ENCODE results near the gene ADGRA1. TPM values are rescaled to one million over a fixed set of nuclear protein-coding genes. Genes with fewer than 3 reads are reported as not detected.

ADGRA1 gene
- total and polyA plus RNA-seq, 10 of the 15 experiments (the other 5 are each of a cell fraction or from before 2014, with no cell fraction given): not detected

- ChIA-PET POLR2A (no interaction called here), CTCF (no interaction called here), RAD21 (ENCODE audit: unreplicated experiment) (interaction anchor here (0.9 kb wide), 1 partner anchor 16 kb away, joined by 3 read pairs; no protein-coding TSS in a partner anchor), SMC1A (ENCODE audit: uncharacterized antibody, unreplicated experiment) (no interaction called here)
- no peak for FAIRE-seq
- Histone ChIP-seq H2AFZ (ENCODE audit: control insufficient read depth, low read depth, low read length) (no peak overlapping the region), H3K4me2 (ENCODE audit: control insufficient read depth, insufficient read depth) (no peak overlapping the region), H3K4me3 (no peak overlapping the region), H3K27ac (ENCODE audit: control insufficient read depth, insufficient read depth) (no peak overlapping the region), H3K9me3 (replicated peaks; ENCODE audit: control insufficient read depth, insufficient read depth, low read length) (no peaks in the 10 kb centered on the region; the same call in 2 of the 3 replicates), H3K79me2 (ENCODE audit: control insufficient read depth, insufficient read depth, low read length) (no peaks in the 10 kb centered on the region), H3K36me3 (ENCODE audit: control insufficient read depth in 2 of 2, insufficient read depth in 2 of 2, low read length in 1 of 2) (no peaks in the 10 kb centered on the region), H4K20me1 (ENCODE audit: control insufficient read depth, insufficient read depth) (no peaks in the 10 kb centered on the region), H3K9ac (ENCODE audit: control insufficient read depth, insufficient read depth, low read length) (no peak overlapping the region), H3K4me1 (ENCODE audit: control insufficient read depth, insufficient read depth, low read length) (no peaks in the 10 kb centered on the region), H3K27me3 (replicated peaks in 1 of 2; ENCODE audit: control insufficient read depth in 2 of 2, insufficient read depth in 2 of 2, low read length in 1 of 2) (no peaks in the 10 kb centered on the region)
- intact Hi-C loops (cut with micrococcal nuclease; ENCODE audit: unreplicated experiment): no loop called here
- in situ Hi-C loops (cut with MboI): no loop called here
- no peak for DNase-seq (ENCODE audit: low read depth, low spot score)
- no peak for ATAC-seq
- 67% methylated on average over 11 of the region's 11 CpGs for WGBS (ENCODE audit: insufficient coverage, insufficient replicate concordance, low lambda C conversion rate, missing lambda C conversion rate)
- BruUV-seq (replicated peaks): no TSS peak
- no peak for TF ChIP-seq RBBP5 (conservative IDR thresholded peaks at IDR 0.05)
- TF ChIP-seq ZNF622 (IDR thresholded peaks at IDR 0.05): no peak
- no peak for TF ChIP-seq FOXK2 (IDR thresholded peaks at IDR 0.05)
- TF ChIP-seq TAF1 (IDR thresholded peaks at IDR 0.05; ENCODE audit: borderline replicate concordance, low read depth, low read length): no peak
- no peak for TF ChIP-seq ZZZ3 (IDR thresholded peaks at IDR 0.05; ENCODE audit: control insufficient read depth, insufficient read length, low read depth)
- no peak for TF ChIP-seq SPI1 (IDR thresholded peaks at IDR 0.05; ENCODE audit: borderline replicate concordance, insufficient read depth, low read depth, low read length)
- TF ChIP-seq BCL11A (IDR thresholded peaks at IDR 0.05; ENCODE audit: low read depth, low read length): no peak
- no peak for TF ChIP-seq MXI1 (IDR thresholded peaks at IDR 0.05; ENCODE audit: low read depth, low read length)
- TF ChIP-seq NR2F1 (conservative IDR thresholded peaks at IDR 0.05): no peak
- no peak for TF ChIP-seq SMARCA5 (IDR thresholded peaks at IDR 0.05)
- no peak for TF ChIP-seq IRF3 (IDR thresholded peaks at IDR 0.05)
- no peak for TF ChIP-seq PML (IDR thresholded peaks at IDR 0.05; ENCODE audit: low read length)
These were observed 78.7 kb downstream of the ADGRA1 start for GRCh38 chr10:133166504-133166827.
